Measurements from ENCODE around the gene SLC30A1. TPM values are rescaled to one million over a fixed set of nuclear protein-coding genes. Genes with fewer than 3 reads are reported as not detected.

Gene SLC30A1
- total and polyA plus RNA-seq, 4 donors: 3.1 to 26.3 (median 14.4) TPM

GRCh38 chr1:211613108-211613947 is 34.4 kb upstream of the SLC30A1 start:
- no peak overlapping the region for H3K9ac ChIP-seq (ENCODE audit: insufficient read depth in 1 of 2, low read length in 2 of 2)

GRCh38 chr1:211612786-211613107 is 33.8 kb upstream of the SLC30A1 start:
- Histone ChIP-seq H3K4me1 (ENCODE audit: control insufficient read depth in 5 of 5, insufficient read depth in 5 of 5, low read length in 5 of 5) (peaks cover 0 to 15% (median 3%) of the 10 kb centered on the region in 5 donors), H3K4me3 (no peak overlapping the region), H3K27ac (ENCODE audit: low read depth in 1 of 2, low read length in 1 of 2) (peak overlapping the region; percentile 55 to 63), H3K27me3 (ENCODE audit: control insufficient read depth in 3 of 3, insufficient read depth in 3 of 3, low read length in 2 of 3) (peaks cover 0 to 4% (median 0%) of the 10 kb centered on the region in 3 donors), H3K9me3 (ENCODE audit: control insufficient read depth in 4 of 4, insufficient read depth in 3 of 4, low read length in 3 of 4) (no peaks in the 10 kb centered on the region), H3K9ac (ENCODE audit: insufficient read depth in 1 of 2, low read length in 2 of 2) (no peak overlapping the region), H3K36me3 (ENCODE audit: control insufficient read depth in 4 of 4, insufficient read depth in 4 of 4, low read length in 4 of 4) (no peaks in the 10 kb centered on the region)
- 84 to 89% methylated on average over 6 of the region's 6 CpGs for WGBS, 2 donors
- DNase-seq (no peak), ATAC-seq (ENCODE audit: insufficient read depth, low FRiP score) (no peak)
- no peak for TF ChIP-seq CTCF (IDR thresholded peaks at IDR 0.05; ENCODE audit: control extremely low read depth, extremely low read depth)

More at GRCh38 chr1:211613108-211613947, 34.4 kb upstream of the SLC30A1 start:
- H3K36me3 ChIP-seq (ENCODE audit: control insufficient read depth in 4 of 4, insufficient read depth in 4 of 4, low read length in 4 of 4): no peaks in the 10 kb centered on the region
- no peak overlapping the region for H3K4me3 ChIP-seq
- 57 to 65% methylated on average over 8 of the region's 8 CpGs for WGBS, 2 donors
- H3K4me1 ChIP-seq (ENCODE audit: control insufficient read depth in 5 of 5, insufficient read depth in 5 of 5, low read length in 5 of 5): peaks cover 0 to 15% (median 3%) of the 10 kb centered on the region in 5 donors
- no peaks in the 10 kb centered on the region for H3K9me3 ChIP-seq (ENCODE audit: control insufficient read depth in 4 of 4, insufficient read depth in 3 of 4, low read length in 3 of 4)
- TF ChIP-seq CTCF (IDR thresholded peaks at IDR 0.05; ENCODE audit: control extremely low read depth, extremely low read depth): no peak
- ATAC-seq (ENCODE audit: insufficient read depth, low FRiP score) (peak; percentile 75), DNase-seq (peak; percentile 40 to 51 (median 41))
- peak overlapping the region; percentile 55 to 63 for H3K27ac ChIP-seq (ENCODE audit: low read depth in 1 of 2, low read length in 1 of 2)
- H3K27me3 ChIP-seq (ENCODE audit: control insufficient read depth in 3 of 3, insufficient read depth in 3 of 3, low read length in 2 of 3): peaks cover 0 to 4% (median 0%) of the 10 kb centered on the region in 3 donors

GRCh38 chr1:211611818-211612217 is 32.9 kb upstream of the SLC30A1 start:
- Histone ChIP-seq H3K27ac (ENCODE audit: low read depth in 1 of 2, low read length in 1 of 2) (no peak overlapping the region), H3K9me3 (ENCODE audit: control insufficient read depth in 4 of 4, insufficient read depth in 3 of 4, low read length in 3 of 4) (no peaks in the 10 kb centered on the region), H3K9ac (ENCODE audit: insufficient read depth in 1 of 2, low read length in 2 of 2) (no peak overlapping the region), H3K4me3 (no peak overlapping the region), H3K36me3 (ENCODE audit: control insufficient read depth in 4 of 4, insufficient read depth in 4 of 4, low read length in 4 of 4) (no peaks in the 10 kb centered on the region), H3K4me1 (ENCODE audit: control insufficient read depth in 5 of 5, insufficient read depth in 5 of 5, low read length in 5 of 5) (peaks cover 0 to 13% (median 3%) of the 10 kb centered on the region in 5 donors), H3K27me3 (ENCODE audit: control insufficient read depth in 3 of 3, insufficient read depth in 3 of 3, low read length in 2 of 3) (peaks cover 0 to 4% (median 0%) of the 10 kb centered on the region in 3 donors)
- no peak for DNase-seq
- ATAC-seq (ENCODE audit: insufficient read depth, low FRiP score): no peak
- no peak for TF ChIP-seq CTCF (IDR thresholded peaks at IDR 0.05; ENCODE audit: control extremely low read depth, extremely low read depth)
- 68 to 82% methylated on average over 4 of the region's 4 CpGs for WGBS, 2 donors

Measured in lung (tissue), 12 donors.